Liver (tissue), 9 donors: ENCODE data around the gene SGCB. TPM values are rescaled to one million over a fixed set of nuclear protein-coding genes. Genes with fewer than 3 reads are reported as not detected.

Experiments
- DNase-seq: peaks from one replicate; pipeline ENCODE4 v3.0.0-alpha.2; 2017; ENCODE audit warnings: low spot score
- H3K27ac ChIP-seq, 2 donors: one replicate each; pipeline ENCODE4 v1.7.0; 2013; ENCODE audit warnings: inconsistent platforms in 2 of 2, low read length in 2 of 2, control low read depth in 1 of 2, low read depth in 1 of 2, mild to moderate bottlenecking in 1 of 2
- H3K27me3 ChIP-seq, 4 donors: one replicate each; pipeline versions ENCODE4 v1.6.1 to v1.7.0; 2013; ENCODE audit warnings: low read length in 3 of 4, inconsistent platforms in 1 of 4, mild to moderate bottlenecking in 1 of 4, moderate library complexity in 1 of 4; ENCODE audit not compliant: control insufficient read depth in 4 of 4, insufficient read depth in 4 of 4
- H3K36me3 ChIP-seq, 4 donors: one replicate each; pipeline versions ENCODE4 v1.6.1 to v1.7.0; 2013; ENCODE audit warnings: low read length in 3 of 4, mild to moderate bottlenecking in 3 of 4, low read depth in 1 of 4, moderate library complexity in 1 of 4; ENCODE audit not compliant: control insufficient read depth in 4 of 4, insufficient read depth in 3 of 4
- H3K4me1 ChIP-seq, 4 donors: one replicate each; pipeline versions ENCODE4 v1.6.1 to v1.7.0; 2013; ENCODE audit warnings: low read length in 3 of 4, mild to moderate bottlenecking in 3 of 4, moderate library complexity in 1 of 4; ENCODE audit not compliant: control insufficient read depth in 4 of 4, insufficient read depth in 4 of 4
- H3K4me3 ChIP-seq, 3 donors: one replicate each; pipeline versions ENCODE4 v1.6.1 to v1.7.0; 2013; ENCODE audit warnings: low read length in 3 of 3, control low read depth in 1 of 3, low read depth in 1 of 3, mild to moderate bottlenecking in 1 of 3
- H3K9ac ChIP-seq, 2 donors: one replicate each; pipeline ENCODE4 v1.7.0; 2013; ENCODE audit warnings: low read length in 2 of 2, mild to moderate bottlenecking in 2 of 2, moderate library complexity in 2 of 2, control low read depth in 1 of 2, low read depth in 1 of 2
- H3K9me3 ChIP-seq, 4 donors: one replicate each; pipeline versions ENCODE4 v1.6.1 to v1.7.0; 2013; ENCODE audit warnings: low read length in 3 of 4; ENCODE audit not compliant: control insufficient read depth in 4 of 4
- ATF3 ChIP-seq: IDR thresholded peaks from 2 replicates; pipeline ENCODE4 v1.6.1; 2016; ENCODE audit warnings: antibody characterized with exemption
- EGR1 ChIP-seq, 2 donors: IDR thresholded peaks; 2 replicates each; pipeline ENCODE4 v1.6.1; 2016 to 2018; ENCODE audit warnings: antibody characterized with exemption in 2 of 2, low read depth in 2 of 2
- FOXA1 ChIP-seq: IDR thresholded peaks from 2 replicates; pipeline ENCODE4 v1.6.1; 2016; ENCODE audit warnings: antibody characterized with exemption
- FOXA2 ChIP-seq: IDR thresholded peaks from 2 replicates; pipeline ENCODE4 v1.6.1; 2016; ENCODE audit warnings: antibody characterized with exemption
- GABPA ChIP-seq, 2 donors: IDR thresholded peaks in 1 of 2; conservative IDR thresholded peaks in 1 of 2; 2 replicates each; pipeline ENCODE4 v1.6.1; 2016; ENCODE audit warnings: antibody characterized with exemption in 2 of 2, mild to moderate bottlenecking in 1 of 2, moderate library complexity in 1 of 2
- HNF4A ChIP-seq, 2 donors: conservative IDR thresholded peaks; 2 replicates each; pipeline ENCODE4 v1.6.1; 2016; ENCODE audit warnings: antibody characterized with exemption in 2 of 2, mild to moderate bottlenecking in 2 of 2
- MAX ChIP-seq: IDR thresholded peaks from 2 replicates; pipeline ENCODE4 v1.6.1; 2016; ENCODE audit warnings: antibody characterized with exemption
- NR2F2 ChIP-seq: IDR thresholded peaks from 2 replicates; pipeline ENCODE4 v1.6.1; 2016; ENCODE audit warnings: antibody characterized with exemption
- RAD21 ChIP-seq, 2 donors: IDR thresholded peaks; 2 replicates each; pipeline ENCODE4 v1.6.1; 2016; ENCODE audit warnings: antibody characterized with exemption in 2 of 2, mild to moderate bottlenecking in 2 of 2
- REST ChIP-seq: IDR thresholded peaks from 2 replicates; pipeline ENCODE4 v1.6.1; 2016; ENCODE audit warnings: antibody characterized with exemption, mild to moderate bottlenecking
- RXRA ChIP-seq, 2 donors: IDR thresholded peaks; 2 replicates each; pipeline ENCODE4 v1.6.1; 2017 to 2018; ENCODE audit warnings: antibody characterized with exemption in 2 of 2, mild to moderate bottlenecking in 1 of 2
- TAF1 ChIP-seq: conservative IDR thresholded peaks from 2 replicates; pipeline ENCODE4 v1.6.1; 2016; ENCODE audit warnings: antibody characterized with exemption, mild to moderate bottlenecking
- YY1 ChIP-seq: IDR thresholded peaks from 2 replicates; pipeline ENCODE4 v1.6.1; 2016; ENCODE audit warnings: antibody characterized with exemption, mild to moderate bottlenecking
- WGBS: extraction: QIAGEN DNeasy Blood & Tissue Kit; methylation state at CpG from one replicate; pipeline ENCODE4 v1.1.7; 2013; 5-methylcytosine and 5-hydroxymethylcytosine counted together
- polyA plus RNA-seq, 2 donors: library from polyadenylated mRNA; stranded (reverse) in 1 of 2; unstranded in 1 of 2; fragments of 200-250 nt in 1 of 2; fragments of >200 nt in 1 of 2; fragmentation: Nextera tagmentation in 1 of 2; extraction: Ambion mirVana in 1 of 2; gene quantifications; one replicate each; pipeline versions ENCODE4 v1.2.1 to v1.2.3, GENCODE V29; 2013 to 2015
- total RNA-seq, 2 donors: library from RNA; depleted of rRNA; stranded (reverse); fragments of >200 nt; gene quantifications; one replicate each; pipeline ENCODE4 v1.2.3, GENCODE V29; 2014
- TF ChIP-seq, protein P1 (sequence below): fragments of 150-350 bp; IDR thresholded peaks from 2 replicates; pipeline ENCODE4 v1.5.1; 2017; ENCODE audit warnings: improper control_type of control experiment, low read depth, low read length; ENCODE audit not compliant: missing input control
- donor health status: healthy.
- donor health status: healthy.
- donor health status: healthy.
- donor health status: healthy.
- donor health status: healthy.

SGCB gene
- total and polyA plus RNA-seq, 4 donors = 2.0 to 5.4 (median 3.3) TPM

DNA sequence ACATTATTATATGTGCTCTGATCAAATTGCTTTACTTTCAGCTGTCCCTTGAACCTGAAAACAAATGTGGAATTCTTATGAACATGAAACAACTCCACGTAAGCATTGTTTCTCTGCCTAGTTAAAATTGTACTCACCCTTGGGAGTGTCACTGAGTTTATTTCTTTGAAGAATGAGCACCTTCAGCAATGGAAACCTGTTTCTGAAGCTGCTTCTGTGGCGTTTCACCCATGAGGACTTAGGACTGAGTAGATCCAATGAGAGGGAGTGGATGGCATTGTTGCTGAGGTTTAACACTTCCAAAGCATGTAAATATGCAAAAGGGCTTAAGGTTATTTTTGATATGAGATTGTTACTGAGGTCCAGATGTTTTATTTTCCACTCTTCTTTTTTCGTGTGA, 21.1 kb downstream of the SGCB start:
- H3K36me3 ChIP-seq = no peaks in the 10 kb centered on the region
- TF ChIP-seq GABPA (IDR thresholded peaks at IDR 0.05 in 1 of 2, conservative IDR thresholded peaks at IDR 0.05 in 1 of 2) = no peak
- TF ChIP-seq TAF1 = no peak
- no peak for TF ChIP-seq REST
- TF ChIP-seq YY1 = no peak
- no peak for TF ChIP-seq FOXA2
- no peak for TF ChIP-seq ATF3
- TF ChIP-seq EGR1 (IDR thresholded peaks at IDR 0.05; ENCODE audit: low read depth in 2 of 2) = no peak
- TF ChIP-seq FOXA1 = no peak
- no peak for TF ChIP-seq NR2F2
- TF ChIP-seq, protein P1, sequence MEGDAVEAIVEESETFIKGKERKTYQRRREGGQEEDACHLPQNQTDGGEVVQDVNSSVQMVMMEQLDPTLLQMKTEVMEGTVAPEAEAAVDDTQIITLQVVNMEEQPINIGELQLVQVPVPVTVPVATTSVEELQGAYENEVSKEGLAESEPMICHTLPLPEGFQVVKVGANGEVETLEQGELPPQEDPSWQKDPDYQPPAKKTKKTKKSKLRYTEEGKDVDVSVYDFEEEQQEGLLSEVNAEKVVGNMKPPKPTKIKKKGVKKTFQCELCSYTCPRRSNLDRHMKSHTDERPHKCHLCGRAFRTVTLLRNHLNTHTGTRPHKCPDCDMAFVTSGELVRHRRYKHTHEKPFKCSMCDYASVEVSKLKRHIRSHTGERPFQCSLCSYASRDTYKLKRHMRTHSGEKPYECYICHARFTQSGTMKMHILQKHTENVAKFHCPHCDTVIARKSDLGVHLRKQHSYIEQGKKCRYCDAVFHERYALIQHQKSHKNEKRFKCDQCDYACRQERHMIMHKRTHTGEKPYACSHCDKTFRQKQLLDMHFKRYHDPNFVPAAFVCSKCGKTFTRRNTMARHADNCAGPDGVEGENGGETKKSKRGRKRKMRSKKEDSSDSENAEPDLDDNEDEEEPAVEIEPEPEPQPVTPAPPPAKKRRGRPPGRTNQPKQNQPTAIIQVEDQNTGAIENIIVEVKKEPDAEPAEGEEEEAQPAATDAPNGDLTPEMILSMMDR = no peak
- TF ChIP-seq RAD21 (IDR thresholded peaks at IDR 0.05) = no peak
- no peak for TF ChIP-seq MAX
- no peak for TF ChIP-seq RXRA (IDR thresholded peaks at IDR 0.05)
- TF ChIP-seq HNF4A (conservative IDR thresholded peaks at IDR 0.05) = no peak
- no peak for DNase-seq
- H3K27ac ChIP-seq = no peak overlapping the region
- 82% methylated on average over 3 of the region's 3 CpGs for WGBS
- no peaks in the 10 kb centered on the region for H3K4me1 ChIP-seq
- H3K9me3 ChIP-seq = no peaks in the 10 kb centered on the region
- no peak overlapping the region for H3K9ac ChIP-seq
- H3K4me3 ChIP-seq = no peak overlapping the region
- H3K27me3 ChIP-seq = no peaks in the 10 kb centered on the region

DNA sequence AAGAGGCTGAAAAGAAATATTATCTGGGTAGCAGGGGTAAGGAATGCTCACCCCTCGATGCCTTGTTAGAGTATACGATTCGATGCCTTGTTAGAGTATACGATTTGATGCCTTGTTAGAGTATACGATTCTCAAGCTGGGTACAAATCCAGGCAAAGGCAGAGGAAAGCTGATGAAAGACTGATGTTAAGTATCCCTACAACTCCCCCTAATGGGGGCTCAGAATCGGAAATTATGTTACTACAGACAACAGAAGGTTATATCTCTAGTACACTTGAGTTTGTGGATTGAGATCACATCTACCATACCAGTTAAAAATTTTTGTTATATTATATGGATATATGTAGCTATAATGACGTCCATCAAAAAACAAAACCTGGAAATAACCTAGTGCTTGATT, 22.7 kb downstream of the SGCB start:
- no peak overlapping the region for H3K4me3 ChIP-seq
- H3K4me1 ChIP-seq = no peaks in the 10 kb centered on the region
- no peak overlapping the region for H3K27ac ChIP-seq
- no peaks in the 10 kb centered on the region for H3K36me3 ChIP-seq
- DNase-seq = no peak
- H3K27me3 ChIP-seq = no peaks in the 10 kb centered on the region
- no peak overlapping the region for H3K9ac ChIP-seq
- TF ChIP-seq YY1 (no peak), FOXA2 (no peak), RAD21 (IDR thresholded peaks at IDR 0.05) (peak; percentile 78 to 80)
- TF ChIP-seq, protein P1 = peak; percentile 35
- WGBS = 58% methylated on average over 7 of the region's 7 CpGs
- no peaks in the 10 kb centered on the region for H3K9me3 ChIP-seq
